ENCODE data around the gene CYTH3.

CYTH3 gene

GRCh38 chr7:6205971-6206660 is 66.3 kb downstream of the CYTH3 start:
- no peak for DNase-seq (ENCODE audit: low read depth)
- TF ChIP-seq, protein P1, sequence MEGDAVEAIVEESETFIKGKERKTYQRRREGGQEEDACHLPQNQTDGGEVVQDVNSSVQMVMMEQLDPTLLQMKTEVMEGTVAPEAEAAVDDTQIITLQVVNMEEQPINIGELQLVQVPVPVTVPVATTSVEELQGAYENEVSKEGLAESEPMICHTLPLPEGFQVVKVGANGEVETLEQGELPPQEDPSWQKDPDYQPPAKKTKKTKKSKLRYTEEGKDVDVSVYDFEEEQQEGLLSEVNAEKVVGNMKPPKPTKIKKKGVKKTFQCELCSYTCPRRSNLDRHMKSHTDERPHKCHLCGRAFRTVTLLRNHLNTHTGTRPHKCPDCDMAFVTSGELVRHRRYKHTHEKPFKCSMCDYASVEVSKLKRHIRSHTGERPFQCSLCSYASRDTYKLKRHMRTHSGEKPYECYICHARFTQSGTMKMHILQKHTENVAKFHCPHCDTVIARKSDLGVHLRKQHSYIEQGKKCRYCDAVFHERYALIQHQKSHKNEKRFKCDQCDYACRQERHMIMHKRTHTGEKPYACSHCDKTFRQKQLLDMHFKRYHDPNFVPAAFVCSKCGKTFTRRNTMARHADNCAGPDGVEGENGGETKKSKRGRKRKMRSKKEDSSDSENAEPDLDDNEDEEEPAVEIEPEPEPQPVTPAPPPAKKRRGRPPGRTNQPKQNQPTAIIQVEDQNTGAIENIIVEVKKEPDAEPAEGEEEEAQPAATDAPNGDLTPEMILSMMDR (conservative IDR thresholded peaks at IDR 0.05; ENCODE audit: low read depth, low read length): no peak
- no peak overlapping the region for H3K4me3 ChIP-seq (ENCODE audit: low read length)

DNA sequence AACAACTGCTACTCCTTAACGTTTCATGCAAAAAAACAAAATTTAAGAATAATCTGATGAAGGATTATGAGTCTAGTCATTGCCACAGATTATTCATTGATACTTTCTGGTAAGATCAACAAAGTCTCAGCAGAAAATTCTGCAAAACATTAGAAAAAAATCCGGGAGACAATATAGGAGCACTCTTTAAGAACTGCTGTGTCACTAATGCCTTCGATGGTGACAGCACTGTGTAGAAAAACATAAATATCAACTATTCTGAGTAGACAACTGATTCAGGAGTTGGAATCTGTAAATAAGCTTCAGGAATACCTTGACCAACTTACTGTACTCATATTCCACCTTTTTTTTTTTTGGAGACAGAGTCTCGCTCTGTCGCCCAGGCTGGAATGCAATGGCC is 69.0 kb downstream of the CYTH3 start:
- DNase-seq (ENCODE audit: low read depth): no peak
- TF ChIP-seq, protein P1 (conservative IDR thresholded peaks at IDR 0.05; ENCODE audit: low read depth, low read length): no peak
- no peak overlapping the region for H3K4me3 ChIP-seq (ENCODE audit: low read length)

DNA sequence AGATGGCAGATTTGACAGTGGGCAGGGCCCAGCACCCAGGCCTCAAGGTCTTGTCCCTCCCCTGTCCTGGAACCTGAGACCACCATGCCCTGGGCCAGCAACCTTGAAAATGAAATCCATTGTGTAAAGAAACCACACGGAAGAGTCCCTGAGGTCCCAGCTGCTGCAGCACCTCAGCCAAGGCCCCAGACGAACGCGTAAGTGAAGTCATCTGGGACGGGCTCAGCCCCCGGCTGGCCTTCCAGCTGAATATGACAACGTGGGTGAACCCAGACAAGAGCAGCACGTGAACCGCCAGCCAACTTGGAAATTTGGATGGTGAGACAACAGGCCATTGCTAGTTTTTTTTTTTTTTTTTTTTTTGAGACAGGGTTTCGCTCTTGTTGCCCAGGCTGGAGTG is 70.3 kb downstream of the CYTH3 start:
- TF ChIP-seq, protein P1 (conservative IDR thresholded peaks at IDR 0.05; ENCODE audit: low read depth, low read length): no peak
- no peak overlapping the region for H3K4me3 ChIP-seq (ENCODE audit: low read length)
- DNase-seq (ENCODE audit: low read depth): no peak

GRCh38 chr7:6200971-6201370 is 71.5 kb downstream of the CYTH3 start:
- no peak for DNase-seq (ENCODE audit: low read depth)
- TF ChIP-seq, protein P1 (conservative IDR thresholded peaks at IDR 0.05; ENCODE audit: low read depth, low read length): no peak
- H3K4me3 ChIP-seq (ENCODE audit: low read length): no peak overlapping the region

GRCh38 chr7:6198689-6199595 is 73.5 kb downstream of the CYTH3 start:
- DNase-seq (ENCODE audit: low read depth): no peak
- no peak overlapping the region for H3K4me3 ChIP-seq (ENCODE audit: low read length)
- TF ChIP-seq, protein P1 (conservative IDR thresholded peaks at IDR 0.05; ENCODE audit: low read depth, low read length): no peak

- TF ChIP-seq, protein P1 (conservative IDR thresholded peaks at IDR 0.05; ENCODE audit: low read depth, low read length): no peak
- no peak overlapping the region for H3K4me3 ChIP-seq (ENCODE audit: low read length)
- DNase-seq (ENCODE audit: low read depth): no peak
Measured at GRCh38 chr7:6197801-6198551, 74.4 kb downstream of the CYTH3 start.
